BLaER1 treated with 17β-estradiol and CSF1 and Interleukin-3, amounts not matched to agents 10 nM and 100 nM (cell line): ENCODE measurements around the gene RAB33B.

ENCODE experiments used
- H3K27ac ChIP-seq, 11 experiments: shearing (Covaris generic); formaldehyde crosslinking; 2 replicates each; pipeline ENCODE4 v1.8.1; 2022
- H3K27me3 ChIP-seq, 11 experiments: shearing (Covaris generic); formaldehyde crosslinking; 2 replicates each; pipeline ENCODE4 v1.8.1; 2022
- H3K36me3 ChIP-seq, 11 experiments: shearing (Covaris generic); formaldehyde crosslinking; 2 replicates each; pipeline ENCODE4 v1.8.1; 2022
- H3K4me1 ChIP-seq, 10 experiments: shearing (Covaris generic); formaldehyde crosslinking; 2 replicates each; pipeline ENCODE4 v1.8.1; 2022
- H3K4me2 ChIP-seq, 11 experiments: shearing (Covaris generic); formaldehyde crosslinking; 2 replicates each; pipeline ENCODE4 v1.8.1; 2022
- H3K4me3 ChIP-seq, 10 experiments: shearing (Covaris generic); formaldehyde crosslinking; 2 replicates each; pipeline ENCODE4 v1.8.1; 2022
- H3K9ac ChIP-seq, 11 experiments: shearing (Covaris generic); formaldehyde crosslinking; 2 replicates each; pipeline ENCODE4 v1.8.1; 2022
- H3K9me3 ChIP-seq, 11 experiments: shearing (Covaris generic); formaldehyde crosslinking; replicated peaks in 1 of 11; 2 replicates each; pipeline ENCODE4 v1.8.1; 2022
- H4K20me1 ChIP-seq, 11 experiments: shearing (Covaris generic); formaldehyde crosslinking; 2 replicates each; pipeline ENCODE4 v1.8.1; 2022
- Cebpa-rat ChIP-seq, 11 experiments: shearing (Covaris generic); IDR thresholded peaks; 2 replicates each; pipeline ENCODE4 v1.8.1; 2022

Gene RAB33B

GRCh38 chr4:139506774-139507173, 52.9 kb downstream of the RAB33B start:
- H3K9ac ChIP-seq, result no peak overlapping the region
- H3K4me3 ChIP-seq, result no peak overlapping the region
- H3K36me3 ChIP-seq, result peaks cover 71 to 83% (median 80%) of the 10 kb centered on the region in 11 experiments
- no peak for TF ChIP-seq Cebpa-rat (IDR thresholded peaks at IDR 0.05)
- no peak overlapping the region for H3K4me2 ChIP-seq
- H3K4me1 ChIP-seq, result peaks cover 0 to 20% (median 13%) of the 10 kb centered on the region in 10 experiments; a peak in 13 of 20 replicates
- no peak overlapping the region for H3K27ac ChIP-seq
- H3K27me3 ChIP-seq, result no peaks in the 10 kb centered on the region
- peaks cover 0 to 24% (median 14%) of the 10 kb centered on the region in 11 experiments; a peak in 15 of 22 replicates for H4K20me1 ChIP-seq
- peaks cover 0 to 4% (median 0%) of the 10 kb centered on the region in 11 experiments; a peak in 1 of 22 replicates for H3K9me3 ChIP-seq

- Histone ChIP-seq H3K36me3 (peaks cover 90 to 100% (median 98%) of the 10 kb centered on the region in 11 experiments), H4K20me1 (peaks cover 0 to 34% (median 18%) of the 10 kb centered on the region in 11 experiments; a peak in 15 of 22 replicates), H3K4me2 (no peak overlapping the region), H3K27me3 (no peaks in the 10 kb centered on the region), H3K4me1 (peaks cover 0 to 14% (median 0%) of the 10 kb centered on the region in 10 experiments; a peak in 2 of 20 replicates), H3K27ac (no peak overlapping the region), H3K4me3 (no peak overlapping the region), H3K9ac (no peak overlapping the region), H3K9me3 (peaks cover 0 to 3% (median 0%) of the 10 kb centered on the region in 11 experiments; a peak in 1 of 22 replicates)
- TF ChIP-seq Cebpa-rat (IDR thresholded peaks at IDR 0.05), result no peak
These were observed 54.8 kb downstream of the RAB33B start for GRCh38 chr4:139508581-139509237.

- Histone ChIP-seq H3K27me3 (no peaks in the 10 kb centered on the region), H3K4me3 (no peak overlapping the region), H3K4me1 (peaks cover 0 to 14% (median 0%) of the 10 kb centered on the region in 10 experiments; a peak in 2 of 20 replicates), H4K20me1 (peaks cover 0 to 34% (median 19%) of the 10 kb centered on the region in 11 experiments; a peak in 15 of 22 replicates), H3K9me3 (no peaks in the 10 kb centered on the region), H3K9ac (no peak overlapping the region), H3K4me2 (no peak overlapping the region), H3K36me3 (peaks cover 93 to 100% (median 99%) of the 10 kb centered on the region in 11 experiments), H3K27ac (no peak overlapping the region)
- TF ChIP-seq Cebpa-rat (IDR thresholded peaks at IDR 0.05), result no peak
These were observed 55.9 kb downstream of the RAB33B start for GRCh38 chr4:139509727-139510410.

GRCh38 chr4:139511320-139511719, 57.4 kb downstream of the RAB33B start:
- H3K27ac ChIP-seq, result no peak overlapping the region
- H3K4me2 ChIP-seq, result 0 out of 22 replicates have a peak overlapping the region, but pooled peaks of 1 of the 11 experiments have one; percentile 5
- no peak overlapping the region for H3K4me3 ChIP-seq
- TF ChIP-seq Cebpa-rat (IDR thresholded peaks at IDR 0.05), result no peak
- no peak overlapping the region for H3K9ac ChIP-seq
- H4K20me1 ChIP-seq, result peaks cover 0 to 45% (median 19%) of the 10 kb centered on the region in 11 experiments; a peak in 15 of 22 replicates
- peaks cover 93 to 100% (median 100%) of the 10 kb centered on the region in 11 experiments for H3K36me3 ChIP-seq
- H3K27me3 ChIP-seq, result no peaks in the 10 kb centered on the region
- H3K4me1 ChIP-seq, result peaks cover 0 to 14% (median 0%) of the 10 kb centered on the region in 10 experiments; a peak in 2 of 20 replicates
- H3K9me3 ChIP-seq, result no peaks in the 10 kb centered on the region

- H4K20me1 ChIP-seq, result peaks cover 0 to 37% (median 19%) of the 10 kb centered on the region in 11 experiments; a peak in 15 of 22 replicates
- no peak overlapping the region for H3K4me3 ChIP-seq
- no peak overlapping the region for H3K27ac ChIP-seq
- peaks cover 100% of the 10 kb centered on the region in 11 experiments for H3K36me3 ChIP-seq
- no peak overlapping the region for H3K4me2 ChIP-seq
- H3K27me3 ChIP-seq, result no peaks in the 10 kb centered on the region
- H3K4me1 ChIP-seq, result peaks cover 0 to 14% (median 0%) of the 10 kb centered on the region in 10 experiments; a peak in 2 of 20 replicates
- no peak for TF ChIP-seq Cebpa-rat (IDR thresholded peaks at IDR 0.05)
- no peaks in the 10 kb centered on the region for H3K9me3 ChIP-seq
- H3K9ac ChIP-seq, result no peak overlapping the region
These were observed 60.6 kb downstream of the RAB33B start for GRCh38 chr4:139514382-139515059.

GRCh38 chr4:139515531-139515958, 61.6 kb downstream of the RAB33B start:
- no peak for TF ChIP-seq Cebpa-rat (IDR thresholded peaks at IDR 0.05)
- Histone ChIP-seq H3K4me1 (peaks cover 0 to 14% (median 0%) of the 10 kb centered on the region in 10 experiments; a peak in 2 of 20 replicates), H4K20me1 (peaks cover 0 to 29% (median 13%) of the 10 kb centered on the region in 11 experiments; a peak in 14 of 22 replicates), H3K4me2 (no peak overlapping the region), H3K36me3 (peaks cover 100% of the 10 kb centered on the region in 11 experiments), H3K4me3 (no peak overlapping the region), H3K27ac (no peak overlapping the region), H3K27me3 (no peaks in the 10 kb centered on the region), H3K9me3 (no peaks in the 10 kb centered on the region), H3K9ac (no peak overlapping the region)

GRCh38 chr4:139521754-139522401, 68.0 kb downstream of the RAB33B start:
- peaks cover 100% of the 10 kb centered on the region in 11 experiments for H3K36me3 ChIP-seq

GRCh38 chr4:139522457-139522856, 68.5 kb downstream of the RAB33B start:
- Histone ChIP-seq H3K4me2 (no peak overlapping the region), H3K27me3 (no peaks in the 10 kb centered on the region), H4K20me1 (peaks cover 0 to 36% (median 8%) of the 10 kb centered on the region in 11 experiments; a peak in 10 of 22 replicates), H3K9ac (no peak overlapping the region), H3K9me3 (no peaks in the 10 kb centered on the region), H3K4me3 (no peak overlapping the region), H3K4me1 (peaks cover 0 to 12% (median 0%) of the 10 kb centered on the region in 10 experiments; a peak in 4 of 20 replicates), H3K27ac (peak overlapping the region in 5 of 11 experiments; percentile 1 to 26 (median 20); a peak in 5 of 22 replicates), H3K36me3 (peaks cover 100% of the 10 kb centered on the region in 11 experiments)
- no peak for TF ChIP-seq Cebpa-rat (IDR thresholded peaks at IDR 0.05)

More at GRCh38 chr4:139521754-139522401, 68.0 kb downstream of the RAB33B start:
- no peak for TF ChIP-seq Cebpa-rat (IDR thresholded peaks at IDR 0.05)
- H3K4me2 ChIP-seq, result no peak overlapping the region
- H4K20me1 ChIP-seq, result peaks cover 0 to 30% (median 6%) of the 10 kb centered on the region in 11 experiments; a peak in 10 of 22 replicates
- peak overlapping the region in 5 of 11 experiments; percentile 1 to 26 (median 20); a peak in 6 of 22 replicates for H3K27ac ChIP-seq
- H3K4me3 ChIP-seq, result no peak overlapping the region
- H3K9me3 ChIP-seq, result no peaks in the 10 kb centered on the region
- H3K27me3 ChIP-seq, result no peaks in the 10 kb centered on the region
- H3K9ac ChIP-seq, result no peak overlapping the region
- peaks cover 0 to 12% (median 0%) of the 10 kb centered on the region in 10 experiments; a peak in 4 of 20 replicates for H3K4me1 ChIP-seq
